HCT116 (cell line): ENCODE data around the gene FKBP1A. TPM values are rescaled to one million over a fixed set of nuclear protein-coding genes. Genes with fewer than 3 reads are reported as not detected.

Experiments
- ATAC-seq: fragments of 200-7000 bp; cut with Tn5 transposase; 2 replicates; pipeline ENCODE4 v1.9.1; 2020; ENCODE audit warnings: mild to moderate bottlenecking, moderate library complexity
- BruUV-seq: library from RNA; stranded (reverse); fragments of 400-500 nt; replicated peaks from 2 replicates; lab custom pipeline; 2021; lab: Mats Ljungman, UMichigan
- CTCF ChIA-PET: fragments of 300-600 bp; sonication (Branson Sonifier 250); formaldehyde crosslinking; loops from one replicate; lab custom pipeline; 2021; ENCODE audit warnings: antibody characterized with exemption; lab: Charles Lee
- POLR2A ChIA-PET: fragments of 300-600, 350-600 bp; sonication (Branson Sonifier 250); formaldehyde crosslinking; loops from one replicate; lab custom pipeline; 2021; ENCODE audit warnings: antibody characterized with exemption; lab: Charles Lee
- RAD21 ChIA-PET, 2 experiments: fragments of 300-600 bp; sonication (Branson Sonifier 250); formaldehyde crosslinking; loops; one replicate each; lab custom pipeline; 2023; ENCODE audit warnings: low total read pairs in 2 of 2; ENCODE audit not compliant: uncharacterized antibody in 2 of 2, unreplicated experiment in 2 of 2, low non-redundant PET in 1 of 2; lab: Charles Lee
- DNase-seq: peaks from one replicate; pipeline ENCODE4 v3.0.0-alpha.2; 2010; ENCODE audit warnings: low read depth, low spot score
- H2AFZ ChIP-seq: fragments of 200-600 bp; shearing (Covaris generic), sonication (generic); 2 replicates; pipeline ENCODE4 v1.6.1; 2017; ENCODE audit warnings: low read depth, mixed run types, mixed read lengths, antibody characterized with exemption, low read length; ENCODE audit not compliant: poor library complexity, severe bottlenecking
- H3K27ac ChIP-seq: 2 replicates; pipeline ENCODE4 v1.5.1; 2012; ENCODE audit warnings: low read depth, low read length
- H3K27me3 ChIP-seq: fragments of 200-600 bp; sonication (generic); 2 replicates; pipeline ENCODE4 v1.6.1; 2016; ENCODE audit warnings: mixed run types, low read length, mixed read lengths; ENCODE audit not compliant: insufficient read depth
- H3K36me3 ChIP-seq, 2 experiments: fragments of 200-500 bp in 1 of 2; fragments of 200-600 bp in 1 of 2; sonication (Bioruptor generic) in 1 of 2; sonication (generic) in 1 of 2; 2 replicates each; pipeline versions ENCODE4 v1.5.1 to v1.6.1; 2014 to 2016; ENCODE audit warnings: low read length in 2 of 2, inconsistent platforms in 1 of 2, mixed read lengths in 1 of 2, mixed run types in 1 of 2; ENCODE audit not compliant: insufficient read depth in 2 of 2, control insufficient read depth in 1 of 2
- H3K4me1 ChIP-seq, 2 experiments: fragments of 200-600 bp in 1 of 2; sonication (generic) in 1 of 2; 2 replicates each; pipeline versions ENCODE4 v1.5.1 to v1.6.1; 2012 to 2017; ENCODE audit warnings: low read length in 2 of 2, inconsistent platforms in 1 of 2, mild to moderate bottlenecking in 1 of 2, mixed read lengths in 1 of 2, mixed run types in 1 of 2, moderate library complexity in 1 of 2; ENCODE audit not compliant: insufficient read depth in 2 of 2, control insufficient read depth in 1 of 2
- H3K4me2 ChIP-seq: fragments of 200-600 bp; sonication (generic); 2 replicates; pipeline ENCODE4 v1.6.1; 2017; ENCODE audit warnings: mixed run types, low read length, mixed read lengths
- H3K4me3 ChIP-seq, 2 experiments: fragments of 200-600 bp in 1 of 2; sonication (generic) in 1 of 2; replicated peaks in 1 of 2; 2 replicates each; pipeline ENCODE4 v1.5.1; 2011 to 2016; ENCODE audit warnings: low read length in 2 of 2, control low read depth in 1 of 2, low read depth in 1 of 2, mild to moderate bottlenecking in 1 of 2, mixed read lengths in 1 of 2, mixed run types in 1 of 2
- H3K79me2 ChIP-seq: fragments of 200-600 bp; sonication (generic); 2 replicates; pipeline ENCODE4 v1.6.1; 2017; ENCODE audit warnings: mild to moderate bottlenecking, mixed run types, low read length, moderate library complexity, mixed read lengths; ENCODE audit not compliant: insufficient read depth
- H3K9ac ChIP-seq: fragments of 200-600 bp; sonication (generic); 2 replicates; pipeline ENCODE4 v1.6.1; 2016; ENCODE audit warnings: low read length, mixed read lengths
- H3K9me2 ChIP-seq: fragments of 200-600 bp; sonication (generic), shearing (Covaris generic); 2 replicates; pipeline ENCODE4 v1.6.1; 2017; ENCODE audit warnings: mixed run types, mild to moderate bottlenecking, moderate library complexity; ENCODE audit not compliant: insufficient read depth
- H3K9me3 ChIP-seq, 2 experiments: fragments of 200-500 bp in 1 of 2; fragments of 200-600 bp in 1 of 2; sonication (Bioruptor generic) in 1 of 2; sonication (generic) in 1 of 2; 2 replicates each; pipeline ENCODE4 v1.6.1; 2014 to 2017; ENCODE audit warnings: low read length in 2 of 2, mixed read lengths in 2 of 2, inconsistent platforms in 1 of 2, low read depth in 1 of 2, mild to moderate bottlenecking in 1 of 2, mixed run types in 1 of 2, moderate library complexity in 1 of 2; ENCODE audit not compliant: control insufficient read depth in 1 of 2, insufficient read depth in 1 of 2
- H4K20me1 ChIP-seq: fragments of 200-600 bp; sonication (generic), shearing (Covaris generic); 2 replicates; pipeline ENCODE4 v1.6.1; 2017; ENCODE audit warnings: mixed run types, mild to moderate bottlenecking, moderate library complexity; ENCODE audit not compliant: insufficient read depth
- CEBPB ChIP-seq: IDR thresholded peaks from 2 replicates; pipeline ENCODE4 v1.6.1; 2012; ENCODE audit warnings: low read depth
- EGR1 ChIP-seq: IDR thresholded peaks from 2 replicates; pipeline ENCODE4 v1.6.1; 2012; ENCODE audit warnings: low read depth
- EZH2 ChIP-seq: fragments of 200-600 bp; sonication (generic); IDR thresholded peaks from 2 replicates; pipeline ENCODE4 v1.6.1; 2017; ENCODE audit warnings: antibody characterized with exemption, mixed run types
- MAX ChIP-seq: IDR thresholded peaks from 2 replicates; pipeline ENCODE4 v1.6.1; 2012
- POLR2A ChIP-seq: IDR thresholded peaks from 2 replicates; pipeline ENCODE4 v1.7.0; 2011; ENCODE audit warnings: borderline replicate concordance; ENCODE audit not compliant: insufficient read depth, insufficient read length; ENCODE audit errors: extremely low read depth
- POLR2AphosphoS5 ChIP-seq: IDR thresholded peaks from 2 replicates; pipeline ENCODE4 v1.6.1; 2011; ENCODE audit warnings: mild to moderate bottlenecking, low read depth, low read length, moderate library complexity
- RAD21 ChIP-seq: IDR thresholded peaks from 2 replicates; pipeline ENCODE4 v1.6.1; 2012; ENCODE audit warnings: low read depth, mild to moderate bottlenecking
- TCF7L2 ChIP-seq: IDR thresholded peaks from 2 replicates; pipeline ENCODE4 v1.7.0; 2011; ENCODE audit warnings: borderline replicate concordance, inconsistent platforms; ENCODE audit not compliant: insufficient read depth, insufficient read length; ENCODE audit errors: extremely low read depth
- YY1 ChIP-seq: IDR thresholded peaks from 2 replicates; pipeline ENCODE4 v1.6.1; 2011; ENCODE audit warnings: low read length, low read depth, moderate library complexity, mild to moderate bottlenecking; ENCODE audit not compliant: insufficient replicate concordance; ENCODE audit errors: extremely low read depth
- ZBTB33 ChIP-seq: IDR thresholded peaks from 2 replicates; pipeline ENCODE4 v1.6.1; 2011; ENCODE audit warnings: mild to moderate bottlenecking, low read length, moderate library complexity; ENCODE audit not compliant: insufficient replicate concordance; ENCODE audit errors: extremely low read depth
- ZFX ChIP-seq: fragments of 450-650 bp; IDR thresholded peaks from 2 replicates; pipeline ENCODE4 v1.6.1; 2017
- intact Hi-C: fragments of 100-400 bp; cut with micrococcal nuclease; formaldehyde crosslinking; loops from 2 replicates; pipeline ENCODE4 v1.10.0; 2022
- total RNA-seq: library from RNA; stranded (reverse); gene quantifications from one replicate; pipeline ENCODE4 v1.2.1, GENCODE V29; 2021; ENCODE audit not compliant: unreplicated experiment

The FKBP1A gene
- total RNA-seq, 1 experiment from 2014 or later: 259 TPM

GRCh38 chr20:1357921-1358671 is 34.8 kb downstream of the FKBP1A start:
- ChIA-PET POLR2A (no interaction called here), CTCF (no interaction called here), RAD21 (no interaction called here)
- Histone ChIP-seq H3K79me2 (peaks cover 49% of the 10 kb centered on the region), H3K27ac (no peak overlapping the region), H3K9me2 (no peaks in the 10 kb centered on the region), H3K9me3 (no peaks in the 10 kb centered on the region), H3K27me3 (no peaks in the 10 kb centered on the region), H3K9ac (no peak overlapping the region), H3K4me3 (no peak overlapping the region), H3K4me1 (no peaks in the 10 kb centered on the region), H4K20me1 (0 out of 2 replicates have a peak, but pooled peaks cover 3% of the 10 kb centered on the region), H3K4me2 (no peak overlapping the region), H2AFZ (no peak overlapping the region), H3K36me3 (peaks cover 8 to 17% of the 10 kb centered on the region in 2 experiments)
- no peak for DNase-seq
- TF ChIP-seq ZFX (no peak), EGR1 (no peak), YY1 (no peak), RAD21 (no peak), EZH2 (no peak), POLR2AphosphoS5 (no peak), TCF7L2 (no peak), ZBTB33 (no peak), POLR2A (no peak), CEBPB (no peak), MAX (no peak)
- no peak for ATAC-seq
- intact Hi-C loops: no loop called here
- no TSS peak for BruUV-seq
